CD4-positive, alpha-beta T cell treated with Interferon gamma for 1 hour (primary cell): Measurements from ENCODE around the gene POMC.
"Not testable (repeated sequence)": the region's sequence is repeated elsewhere in the genome, so short reads cannot be mapped to it uniquely, and the experiment has no call there.

Experiments
- DNase-seq: peaks from one replicate; pipeline ENCODE4 v3.0.0-alpha.2; 2020

The POMC gene

GRCh38 chr2:25131567-25132298, 36.6 kb downstream of the POMC start:
- no peak for DNase-seq

- DNase-seq: no peak
Observed at GRCh38 chr2:25131253-25131566, 37.2 kb downstream of the POMC start.

- no peak for DNase-seq
Observed at GRCh38 chr2:25129901-25130520, 38.4 kb downstream of the POMC start.

GRCh38 chr2:25127646-25128045, 40.7 kb downstream of the POMC start:
- no peak for DNase-seq

GRCh38 chr2:25127071-25127470, 41.3 kb downstream of the POMC start:
- not testable (repeated sequence) for DNase-seq

GRCh38 chr2:25125976-25126375, 42.4 kb downstream of the POMC start:
- DNase-seq: no peak

GRCh38 chr2:25125189-25125588, 43.2 kb downstream of the POMC start:
- DNase-seq: no peak

GRCh38 chr2:25123682-25124081, 44.7 kb downstream of the POMC start:
- no peak for DNase-seq

GRCh38 chr2:25122367-25122766, 46.0 kb downstream of the POMC start:
- DNase-seq: no peak

GRCh38 chr2:25119263-25119662, 49.1 kb downstream of the POMC start:
- DNase-seq: no peak

GRCh38 chr2:25116956-25117355, 51.4 kb downstream of the POMC start:
- DNase-seq: no peak

- DNase-seq: no peak
Observed at GRCh38 chr2:25115902-25116301, 52.5 kb downstream of the POMC start.

- no peak for DNase-seq
Observed at GRCh38 chr2:25115249-25115883, 53.0 kb downstream of the POMC start.

- DNase-seq: no peak
Observed at GRCh38 chr2:25112113-25112512, 56.3 kb downstream of the POMC start.
